ENCODE data around the gene VPS54.
A peak's percentile ranks its signal among the peaks of the same experiment; 100 is the strongest.

Gene VPS54

DNA sequence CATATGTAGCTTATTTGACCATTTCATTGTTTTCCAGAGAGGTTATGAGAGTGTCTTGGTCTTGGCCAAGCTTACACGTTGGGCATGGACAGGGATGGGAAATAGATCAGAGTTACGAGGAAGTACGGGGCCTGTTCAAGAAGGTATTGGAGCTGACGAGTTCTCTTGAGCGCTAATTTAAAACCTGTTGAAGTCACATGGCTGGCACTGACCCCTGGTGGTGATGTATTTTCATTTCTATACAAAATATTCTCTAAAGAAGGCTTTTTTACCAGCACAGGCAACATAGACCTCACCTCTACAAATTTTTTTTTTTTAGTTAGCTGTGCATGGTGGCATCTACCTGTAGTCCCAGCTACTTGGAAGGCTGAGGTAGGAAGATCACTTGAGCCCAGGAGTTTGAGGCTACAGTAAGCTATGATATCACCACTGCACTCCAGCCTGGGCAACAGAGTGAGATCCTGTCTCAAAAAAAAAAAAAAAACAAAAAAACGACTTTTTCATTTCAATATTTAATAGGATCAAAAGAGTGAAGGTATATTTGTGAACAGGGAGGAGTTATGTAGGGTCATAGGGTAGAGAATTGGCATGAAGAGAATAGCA is 157.9 kb downstream of the VPS54 start:
- peaks cover 3% of the 10 kb centered on the region for H3K9me3 Mint-ChIP-seq
- no peak overlapping the region for H3K4me3 Mint-ChIP-seq
- TF ChIP-seq, protein P1, sequence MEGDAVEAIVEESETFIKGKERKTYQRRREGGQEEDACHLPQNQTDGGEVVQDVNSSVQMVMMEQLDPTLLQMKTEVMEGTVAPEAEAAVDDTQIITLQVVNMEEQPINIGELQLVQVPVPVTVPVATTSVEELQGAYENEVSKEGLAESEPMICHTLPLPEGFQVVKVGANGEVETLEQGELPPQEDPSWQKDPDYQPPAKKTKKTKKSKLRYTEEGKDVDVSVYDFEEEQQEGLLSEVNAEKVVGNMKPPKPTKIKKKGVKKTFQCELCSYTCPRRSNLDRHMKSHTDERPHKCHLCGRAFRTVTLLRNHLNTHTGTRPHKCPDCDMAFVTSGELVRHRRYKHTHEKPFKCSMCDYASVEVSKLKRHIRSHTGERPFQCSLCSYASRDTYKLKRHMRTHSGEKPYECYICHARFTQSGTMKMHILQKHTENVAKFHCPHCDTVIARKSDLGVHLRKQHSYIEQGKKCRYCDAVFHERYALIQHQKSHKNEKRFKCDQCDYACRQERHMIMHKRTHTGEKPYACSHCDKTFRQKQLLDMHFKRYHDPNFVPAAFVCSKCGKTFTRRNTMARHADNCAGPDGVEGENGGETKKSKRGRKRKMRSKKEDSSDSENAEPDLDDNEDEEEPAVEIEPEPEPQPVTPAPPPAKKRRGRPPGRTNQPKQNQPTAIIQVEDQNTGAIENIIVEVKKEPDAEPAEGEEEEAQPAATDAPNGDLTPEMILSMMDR (IDR thresholded peaks at IDR 0.05; ENCODE audit: unreplicated experiment in 3 of 3) = peak; percentile 38 to 55 (median 46)
- H3K36me3 Mint-ChIP-seq (ENCODE audit: low read depth) = peaks cover 65% of the 10 kb centered on the region
- H3K27ac Mint-ChIP-seq = no peak overlapping the region
- H3K27me3 Mint-ChIP-seq (ENCODE audit: low read depth) = no peaks in the 10 kb centered on the region
- no peaks in the 10 kb centered on the region for H3K4me1 Mint-ChIP-seq

GRCh38 chr2:63858291-63858690 is 160.9 kb downstream of the VPS54 start:
- Mint-ChIP-seq H3K36me3 (ENCODE audit: low read depth) (peaks cover 60% of the 10 kb centered on the region), H3K4me3 (no peak overlapping the region), H3K27ac (no peak overlapping the region), H3K9me3 (peaks cover 3% of the 10 kb centered on the region), H3K27me3 (ENCODE audit: low read depth) (no peaks in the 10 kb centered on the region), H3K4me1 (peaks cover 14% of the 10 kb centered on the region)
- TF ChIP-seq, protein P1 (IDR thresholded peaks at IDR 0.05; ENCODE audit: unreplicated experiment in 3 of 3) = no peak

DNA sequence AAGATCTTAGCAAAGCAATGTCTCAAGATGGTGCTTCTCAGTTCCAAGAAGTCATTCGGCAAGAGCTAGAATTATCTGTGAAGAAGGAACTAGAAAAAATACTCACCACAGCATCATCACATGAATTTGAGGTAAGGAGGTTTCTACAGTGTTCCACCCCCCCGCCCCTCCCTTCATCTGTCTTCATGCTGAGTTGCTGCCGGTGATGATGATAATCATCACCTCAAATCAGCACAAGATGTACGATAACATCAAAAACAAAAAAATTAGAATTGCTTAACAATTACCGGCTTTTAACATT is 163.0 kb downstream of the VPS54 start:
- peaks cover 49% of the 10 kb centered on the region for H3K36me3 Mint-ChIP-seq (ENCODE audit: low read depth)
- H3K27me3 Mint-ChIP-seq (ENCODE audit: low read depth) = no peaks in the 10 kb centered on the region
- TF ChIP-seq, protein P1 (IDR thresholded peaks at IDR 0.05; ENCODE audit: unreplicated experiment in 3 of 3) = no peak
- no peak overlapping the region for H3K4me3 Mint-ChIP-seq
- peaks cover 3% of the 10 kb centered on the region for H3K9me3 Mint-ChIP-seq
- peaks cover 27% of the 10 kb centered on the region for H3K4me1 Mint-ChIP-seq
- no peak overlapping the region for H3K27ac Mint-ChIP-seq

GRCh38 chr2:63855418-63856302 is 163.6 kb downstream of the VPS54 start:
- no peak overlapping the region for H3K4me3 Mint-ChIP-seq
- TF ChIP-seq, protein P1 (IDR thresholded peaks at IDR 0.05; ENCODE audit: unreplicated experiment in 3 of 3) = no peak
- H3K27me3 Mint-ChIP-seq (ENCODE audit: low read depth) = no peaks in the 10 kb centered on the region
- H3K27ac Mint-ChIP-seq = no peak overlapping the region
- H3K4me1 Mint-ChIP-seq = peaks cover 31% of the 10 kb centered on the region
- H3K36me3 Mint-ChIP-seq (ENCODE audit: low read depth) = peaks cover 44% of the 10 kb centered on the region
- peaks cover 3% of the 10 kb centered on the region for H3K9me3 Mint-ChIP-seq

DNA sequence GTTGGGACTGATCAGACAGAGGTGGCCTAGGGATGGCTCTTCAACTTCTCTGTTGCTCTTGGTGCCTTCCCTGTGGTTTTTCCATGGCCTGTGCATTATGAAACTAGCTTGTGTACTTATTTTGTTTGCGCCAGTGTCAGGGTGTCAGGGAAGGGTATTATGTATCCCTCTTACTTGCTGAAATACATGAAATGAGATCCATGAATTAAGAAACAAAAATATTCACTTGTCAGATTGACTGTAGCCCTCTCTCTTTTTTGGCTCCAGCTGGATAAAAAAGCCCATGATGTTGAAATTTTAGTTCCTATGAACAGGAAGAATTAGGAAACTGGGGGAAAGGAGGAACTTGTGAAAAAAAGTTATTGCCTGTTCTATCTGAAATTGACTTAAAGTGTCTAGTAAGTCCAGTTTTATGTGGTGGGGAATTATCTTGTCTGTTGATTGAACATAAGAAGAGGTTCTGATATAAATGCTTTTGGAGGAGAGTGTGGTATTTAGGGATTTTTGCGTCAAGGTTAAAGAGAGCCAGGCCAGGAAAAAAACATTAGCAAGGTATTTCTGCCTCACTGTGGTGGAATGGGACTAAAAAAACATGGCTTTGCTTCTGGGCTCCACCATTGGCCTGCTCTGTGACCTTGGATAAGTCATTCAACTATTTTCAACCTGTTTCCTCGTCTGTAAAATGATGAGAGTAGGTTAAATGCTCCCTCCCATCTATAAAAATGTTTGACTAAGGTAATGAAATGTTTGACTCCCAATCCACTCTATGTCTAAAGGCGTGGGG is 165.5 kb downstream of the VPS54 start:
- H3K27ac Mint-ChIP-seq = no peak overlapping the region
- peaks cover 28% of the 10 kb centered on the region for H3K36me3 Mint-ChIP-seq (ENCODE audit: low read depth)
- TF ChIP-seq, protein P1 (IDR thresholded peaks at IDR 0.05; ENCODE audit: unreplicated experiment in 3 of 3) = no peak
- peaks cover 43% of the 10 kb centered on the region for H3K4me1 Mint-ChIP-seq
- no peak overlapping the region for H3K4me3 Mint-ChIP-seq
- H3K9me3 Mint-ChIP-seq = peaks cover 3% of the 10 kb centered on the region
- H3K27me3 Mint-ChIP-seq (ENCODE audit: low read depth) = no peaks in the 10 kb centered on the region

All from nephron (organoid).